K562 (cell line): ENCODE results near the gene TTC21A. TPM values are rescaled to one million over a fixed set of nuclear protein-coding genes. Genes with fewer than 3 reads are reported as not detected.

Source experiments
- ARID1B ChIP-seq: fragments of 450-650 bp; IDR thresholded peaks from 2 replicates; pipeline ENCODE4 v1.6.1; 2016; ENCODE audit warnings: antibody characterized with exemption, mild to moderate bottlenecking, inconsistent platforms
- ATF3 ChIP-seq, 2 experiments: fragments of 450-650 bp in 1 of 2; sonication (generic) in 1 of 2; formaldehyde crosslinking in 1 of 2; IDR thresholded peaks in 1 of 2; conservative IDR thresholded peaks in 1 of 2; 2 replicates each; pipeline versions ENCODE4 v1.6.1 to v1.8.1; 2016 to 2023; ENCODE audit warnings: mild to moderate bottlenecking in 2 of 2, moderate library complexity in 2 of 2, inconsistent platforms in 1 of 2, missing genetic modification reagents in 1 of 2
- DDX20 ChIP-seq: fragments of 450-650 bp; IDR thresholded peaks from 2 replicates; pipeline ENCODE4 v1.6.1; 2016; ENCODE audit warnings: missing genetic modification characterization, low read depth, mild to moderate bottlenecking, missing compliant biosample characterization, moderate library complexity
- HOXB6 ChIP-seq: fragments of 250-450 bp; sonication (Bioruptor Pico); IDR thresholded peaks from 2 replicates; pipeline ENCODE4 v1.5.1; 2022; ENCODE audit warnings: mild to moderate bottlenecking, borderline replicate concordance
- MEF2A ChIP-seq: IDR thresholded peaks from 2 replicates; pipeline ENCODE4 v1.6.1; 2011; ENCODE audit warnings: low read depth, mild to moderate bottlenecking, low read length, moderate library complexity; ENCODE audit not compliant: control insufficient read depth
- PCBP2 ChIP-seq: fragments of 200-400 bp; formaldehyde crosslinking; IDR thresholded peaks from 2 replicates; pipeline ENCODE4 v1.6.1; 2018; ENCODE audit warnings: low read length, low read depth, mild to moderate bottlenecking, moderate library complexity; ENCODE audit not compliant: poor library complexity, severe bottlenecking
- SMARCB1 ChIP-seq: IDR thresholded peaks from 2 replicates; pipeline ENCODE4 v1.6.1; 2011; ENCODE audit warnings: improper control_type of control experiment, low read depth; ENCODE audit not compliant: insufficient read length
- ZBTB49 ChIP-seq: sonication (generic); formaldehyde crosslinking; IDR thresholded peaks from 2 replicates; pipeline ENCODE4 v1.8.0; 2022; ENCODE audit warnings: missing genetic modification reagents, mild to moderate bottlenecking, borderline replicate concordance
- ZC3H4 ChIP-seq: sonication (generic); formaldehyde crosslinking; IDR thresholded peaks from 2 replicates; pipeline ENCODE4 v1.9.0; 2021; ENCODE audit warnings: missing genetic modification reagents, borderline replicate concordance
- ZKSCAN1 ChIP-seq: fragments of 150-350 bp; IDR thresholded peaks from 2 replicates; pipeline ENCODE4 v1.6.1; 2016; ENCODE audit warnings: low read depth, low read length
- ZNF184 ChIP-seq: sonication (generic); formaldehyde crosslinking; IDR thresholded peaks from 2 replicates; pipeline ENCODE4 v1.5.0; 2020; ENCODE audit warnings: missing genetic modification reagents
- ZNF592 ChIP-seq: fragments of 450-650 bp; IDR thresholded peaks from 2 replicates; pipeline ENCODE4 v1.6.1; 2017; ENCODE audit warnings: antibody characterized with exemption, mild to moderate bottlenecking
- polyA plus RNA-seq, 8 experiments: library from polyadenylated mRNA; depleted of rRNA in 4 of 8; stranded (reverse) in 5 of 8; unstranded in 3 of 8; fragments of >200 nt; fragmentation: Nextera tagmentation in 2 of 8; fragmentation: Illumina TruSeq in 1 of 8; extraction: Ambion mirVana in 2 of 8; extraction: Trizol in 1 of 8; gene quantifications; 2 replicates each; pipeline versions ENCODE4 v1.2.1 to v1.2.3, GENCODE V29; 2011 to 2014; ENCODE audit warnings: inconsistent platforms in 1 of 8, missing spikeins in 1 of 8
- total RNA-seq, 7 experiments: library from RNA; depleted of rRNA in 6 of 7; stranded (reverse); fragments of >200 nt in 6 of 7; fragmentation: Illumina TruSeq in 2 of 7; extraction: Trizol in 2 of 7; gene quantifications; 2 replicates each; pipeline versions ENCODE4 v1.2.1 to v1.2.3, GENCODE V29; 2011 to 2021; ENCODE audit warnings: low replicate concordance in 1 of 7
- TF ChIP-seq, protein P1 (sequence below): sonication (generic); formaldehyde crosslinking; IDR thresholded peaks from 2 replicates; pipeline ENCODE4 v1.8.1; 2023; ENCODE audit warnings: missing genetic modification reagents, mild to moderate bottlenecking, borderline replicate concordance

TTC21A gene
- total and polyA plus RNA-seq, 9 of the 15 experiments (the other 6 are each of a cell fraction or from before 2014, with no cell fraction given), result 0.22 to 1.4 (median 0.70) TPM

DNA sequence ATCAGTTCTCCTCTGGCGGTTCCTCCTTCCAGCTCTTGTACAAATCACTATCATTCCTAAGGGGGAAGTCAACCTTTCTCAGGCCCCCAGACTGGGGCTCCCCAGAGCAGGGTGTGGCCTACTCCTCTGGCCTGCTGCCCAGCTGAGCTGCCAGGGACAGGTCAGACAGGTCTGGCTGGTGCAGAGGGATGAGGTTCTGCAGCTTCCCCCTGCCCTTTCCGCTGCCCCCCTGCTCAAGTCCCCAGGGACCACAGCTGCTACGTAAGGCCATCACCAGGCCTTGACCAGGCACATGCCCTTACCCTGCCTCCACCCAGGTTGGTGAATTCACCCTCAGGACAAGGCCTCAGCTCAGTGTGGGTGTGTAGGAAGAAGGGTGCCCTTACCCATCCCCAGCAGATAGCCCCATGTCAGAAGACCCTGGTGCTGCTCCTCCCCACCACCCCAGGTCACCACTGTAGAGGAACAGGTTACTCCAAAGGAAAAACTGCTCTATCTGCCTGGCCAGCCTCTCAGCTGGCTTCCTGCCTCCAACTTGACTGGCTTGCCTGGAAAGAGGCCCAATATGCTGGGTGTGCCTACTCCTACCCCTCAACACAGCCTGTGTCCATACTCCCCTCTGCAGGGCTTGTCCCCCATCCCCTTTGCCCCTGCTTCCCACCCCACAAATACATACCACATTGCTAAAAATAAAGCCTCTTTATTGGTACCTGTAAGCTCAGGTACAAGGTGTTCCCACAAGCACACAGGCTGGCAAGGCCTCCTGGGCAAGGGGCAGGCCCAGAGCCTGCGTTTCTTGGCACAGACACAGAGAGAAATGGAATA is 33.9 kb downstream of the TTC21A start (continued):
- TF ChIP-seq ZC3H4 (no peak), DDX20 (tag) (no peak), ZKSCAN1 (no peak), MEF2A (no peak), HOXB6 (no peak), SMARCB1 (no peak), ZNF184 (CRISPR knock-in tag) (no peak), ZBTB49 (CRISPR knock-in tag) (0 out of 2 replicates have a peak, but pooled peaks have one; percentile 48), ZNF592 (no peak), PCBP2 (no peak), ARID1B (no peak), ATF3 (IDR thresholded peaks at IDR 0.05) (no peak), ATF3 (CRISPR knock-in tag; conservative IDR thresholded peaks at IDR 0.05) (no peak)
- TF ChIP-seq, protein P1, sequence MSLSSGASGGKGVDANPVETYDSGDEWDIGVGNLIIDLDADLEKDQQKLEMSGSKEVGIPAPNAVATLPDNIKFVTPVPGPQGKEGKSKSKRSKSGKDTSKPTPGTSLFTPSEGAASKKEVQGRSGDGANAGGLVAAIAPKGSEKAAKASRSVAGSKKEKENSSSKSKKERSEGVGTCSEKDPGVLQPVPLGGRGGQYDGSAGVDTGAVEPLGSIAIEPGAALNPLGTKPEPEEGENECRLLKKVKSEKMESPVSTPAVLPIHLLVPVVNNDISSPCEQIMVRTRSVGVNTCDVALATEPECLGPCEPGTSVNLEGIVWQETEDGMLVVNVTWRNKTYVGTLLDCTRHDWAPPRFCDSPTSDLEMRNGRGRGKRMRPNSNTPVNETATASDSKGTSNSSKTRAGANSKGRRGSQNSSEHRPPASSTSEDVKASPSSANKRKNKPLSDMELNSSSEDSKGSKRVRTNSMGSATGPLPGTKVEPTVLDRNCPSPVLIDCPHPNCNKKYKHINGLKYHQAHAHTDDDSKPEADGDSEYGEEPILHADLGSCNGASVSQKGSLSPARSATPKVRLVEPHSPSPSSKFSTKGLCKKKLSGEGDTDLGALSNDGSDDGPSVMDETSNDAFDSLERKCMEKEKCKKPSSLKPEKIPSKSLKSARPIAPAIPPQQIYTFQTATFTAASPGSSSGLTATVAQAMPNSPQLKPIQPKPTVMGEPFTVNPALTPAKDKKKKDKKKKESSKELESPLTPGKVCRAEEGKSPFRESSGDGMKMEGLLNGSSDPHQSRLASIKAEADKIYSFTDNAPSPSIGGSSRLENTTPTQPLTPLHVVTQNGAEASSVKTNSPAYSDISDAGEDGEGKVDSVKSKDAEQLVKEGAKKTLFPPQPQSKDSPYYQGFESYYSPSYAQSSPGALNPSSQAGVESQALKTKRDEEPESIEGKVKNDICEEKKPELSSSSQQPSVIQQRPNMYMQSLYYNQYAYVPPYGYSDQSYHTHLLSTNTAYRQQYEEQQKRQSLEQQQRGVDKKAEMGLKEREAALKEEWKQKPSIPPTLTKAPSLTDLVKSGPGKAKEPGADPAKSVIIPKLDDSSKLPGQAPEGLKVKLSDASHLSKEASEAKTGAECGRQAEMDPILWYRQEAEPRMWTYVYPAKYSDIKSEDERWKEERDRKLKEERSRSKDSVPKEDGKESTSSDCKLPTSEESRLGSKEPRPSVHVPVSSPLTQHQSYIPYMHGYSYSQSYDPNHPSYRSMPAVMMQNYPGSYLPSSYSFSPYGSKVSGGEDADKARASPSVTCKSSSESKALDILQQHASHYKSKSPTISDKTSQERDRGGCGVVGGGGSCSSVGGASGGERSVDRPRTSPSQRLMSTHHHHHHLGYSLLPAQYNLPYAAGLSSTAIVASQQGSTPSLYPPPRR, result no peak
